ENCODE measurements around the gene SASH1.
"Not testable (repeated sequence)": the region's sequence is repeated elsewhere in the genome, so short reads cannot be mapped to it uniquely, and the experiment has no call there.

The SASH1 gene

DNA sequence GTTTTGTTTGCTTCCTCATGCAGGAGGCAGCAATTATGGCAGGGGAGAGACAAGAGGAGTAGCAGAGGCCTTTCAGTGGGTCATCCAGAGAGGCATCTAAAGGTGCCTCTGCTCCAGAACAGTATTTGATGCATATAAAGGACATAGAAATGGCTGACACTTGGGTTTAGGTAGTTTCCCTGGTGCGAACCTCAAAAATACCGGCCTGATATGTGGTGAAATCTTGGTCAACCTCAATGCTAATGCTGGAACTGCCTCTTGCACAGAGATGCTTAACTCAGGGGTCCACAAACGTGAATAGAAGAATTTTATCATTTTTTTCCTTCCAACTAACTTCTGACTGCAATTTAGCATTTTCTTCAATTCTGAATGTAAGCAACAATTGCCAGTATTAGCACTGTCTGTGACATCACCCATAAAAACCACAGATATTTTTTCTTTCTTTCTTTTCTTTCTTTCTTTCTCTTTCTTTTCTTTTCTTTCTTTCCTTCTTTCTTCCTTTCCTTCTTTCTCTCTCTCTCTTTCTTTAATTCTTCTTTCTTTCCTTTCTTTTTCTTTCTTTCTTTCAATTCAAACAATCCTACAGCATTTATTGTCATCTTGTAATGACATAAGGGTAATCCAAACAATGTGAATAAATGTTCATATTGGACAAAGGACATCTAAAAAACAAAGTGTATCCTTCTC lies 224.2 kb downstream of the SASH1 start:
- no peak for DNase-seq (ENCODE audit: insufficient read length, low spot score)
- FAIRE-seq, result no peak

GRCh38 chr6:148570456-148570855 lies 227.8 kb downstream of the SASH1 start:
- FAIRE-seq (no peak), DNase-seq (ENCODE audit: insufficient read length, low spot score) (no peak)

DNA sequence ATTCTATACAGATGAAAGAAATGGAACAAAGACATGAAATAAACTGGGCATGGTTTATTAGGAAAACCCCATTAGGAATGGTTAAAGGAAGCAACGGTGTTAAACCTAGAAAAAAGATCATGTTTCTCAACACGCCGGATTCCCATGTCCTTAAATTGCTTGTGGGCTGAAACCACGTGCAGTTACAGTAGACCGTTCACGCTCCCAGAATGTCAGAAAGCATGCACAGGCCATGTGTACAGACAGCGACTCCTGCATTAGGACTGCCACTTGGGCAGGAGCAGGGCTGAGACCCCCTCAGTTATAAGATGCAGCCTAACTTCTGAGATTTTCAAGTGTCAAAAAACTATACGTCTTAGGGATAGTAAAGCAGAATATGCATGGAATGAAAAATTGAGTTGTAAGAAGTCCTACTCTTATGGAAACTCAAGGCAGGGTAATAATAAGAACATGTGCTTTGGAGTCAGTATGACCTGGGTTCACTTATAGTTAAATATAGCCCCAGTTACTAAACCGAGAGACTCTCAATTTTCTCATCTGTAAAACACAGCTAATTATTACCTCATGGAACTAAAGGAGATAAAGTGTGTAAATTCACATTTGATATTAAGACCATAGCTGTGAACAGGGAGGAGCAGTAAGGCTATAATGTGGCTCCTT lies 230.2 kb downstream of the SASH1 start:
- DNase-seq (ENCODE audit: insufficient read length, low spot score) (no peak), FAIRE-seq (no peak)

DNA sequence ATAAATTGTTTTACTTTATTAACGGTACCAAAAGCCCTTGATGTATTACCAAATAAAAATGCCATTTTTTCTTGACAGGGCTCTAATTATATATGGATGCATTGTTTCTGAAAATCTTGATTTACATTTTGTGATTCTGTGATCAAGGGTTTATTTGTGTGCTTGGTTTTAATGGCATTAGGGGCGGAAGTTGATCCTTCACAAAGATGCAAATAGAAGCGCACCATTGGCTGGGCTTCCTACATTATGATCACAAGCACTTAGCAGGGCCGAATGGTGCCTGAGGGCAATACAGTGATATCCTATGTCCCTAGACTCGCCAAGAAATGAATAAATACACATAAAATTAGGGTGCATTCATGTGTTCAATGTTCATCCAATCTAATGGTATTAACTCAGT lies 231.3 kb downstream of the SASH1 start:
- FAIRE-seq (no peak), DNase-seq (ENCODE audit: insufficient read length, low spot score) (no peak)

GRCh38 chr6:148577687-148578488 lies 235.2 kb downstream of the SASH1 start:
- DNase-seq (ENCODE audit: insufficient read length, low spot score) (peak; percentile 61), FAIRE-seq (no peak)

DNA sequence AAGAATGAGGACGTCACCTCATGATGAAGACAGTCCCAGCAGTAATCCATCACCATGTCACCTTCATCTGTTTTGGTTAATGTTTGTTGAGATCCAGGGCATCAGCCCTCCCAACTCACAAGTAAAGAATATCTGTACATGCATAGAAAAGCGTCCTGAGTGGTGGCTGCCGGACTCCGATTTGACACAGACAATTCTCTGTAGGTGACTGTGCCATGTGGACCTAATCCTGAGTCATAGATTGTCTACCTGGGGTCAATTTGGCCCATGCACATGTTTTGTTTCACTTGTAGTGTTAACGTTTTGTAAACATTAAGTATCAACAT lies 235.8 kb downstream of the SASH1 start:
- FAIRE-seq, result no peak
- no peak for DNase-seq (ENCODE audit: insufficient read length, low spot score)

GRCh38 chr6:148578837-148579565 lies 236.4 kb downstream of the SASH1 start:
- no peak for DNase-seq (ENCODE audit: insufficient read length, low spot score)
- no peak for FAIRE-seq

DNA sequence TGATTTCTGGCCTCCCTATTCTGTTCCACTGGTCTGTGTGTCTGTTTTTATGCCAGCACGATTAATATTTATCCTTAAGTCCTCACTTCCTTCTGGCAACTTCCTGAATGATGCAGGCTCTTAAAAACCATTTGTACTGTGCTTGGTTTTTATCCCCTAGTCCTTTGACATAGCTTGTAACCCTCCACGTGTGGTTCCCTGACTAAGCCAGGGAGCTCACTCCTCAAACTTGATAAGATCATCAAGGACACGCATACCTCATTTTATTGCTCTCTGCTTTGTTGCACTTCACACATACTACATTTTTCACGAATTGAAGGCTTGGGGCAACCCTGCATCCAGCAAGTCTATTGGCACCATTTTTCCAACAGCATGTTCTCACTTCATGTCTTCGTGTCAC lies 237.8 kb downstream of the SASH1 start:
- FAIRE-seq (no peak), DNase-seq (ENCODE audit: insufficient read length, low spot score) (no peak)

DNA sequence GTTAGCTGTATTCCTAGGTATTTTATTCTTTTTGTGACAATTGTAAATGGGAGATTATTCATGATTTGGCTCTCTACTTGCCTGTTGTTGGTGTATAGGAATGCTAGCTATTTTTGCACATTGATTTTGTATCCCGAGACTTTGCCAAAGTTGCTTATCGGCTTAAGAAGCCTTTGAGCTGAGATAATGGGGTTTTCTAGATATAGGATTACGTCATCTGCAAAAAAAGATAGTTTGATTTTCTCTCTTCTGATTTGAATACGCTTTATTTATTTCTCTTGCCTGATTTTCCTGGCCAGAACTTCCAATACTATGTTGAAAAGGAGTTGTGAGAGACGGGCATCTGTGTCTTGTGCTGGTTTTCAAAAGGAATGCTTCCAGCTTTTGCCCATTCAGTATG lies 241.0 kb downstream of the SASH1 start:
- FAIRE-seq (no peak), DNase-seq (ENCODE audit: insufficient read length, low spot score) (no peak)

GRCh38 chr6:148585641-148586040 lies 243.0 kb downstream of the SASH1 start:
- FAIRE-seq; DNase-seq (ENCODE audit: insufficient read length, low spot score): not testable (repeated sequence)

GRCh38 chr6:148590883-148591282 lies 248.2 kb downstream of the SASH1 start:
- no peak for FAIRE-seq
- no peak for DNase-seq (ENCODE audit: insufficient read length, low spot score)

DNA sequence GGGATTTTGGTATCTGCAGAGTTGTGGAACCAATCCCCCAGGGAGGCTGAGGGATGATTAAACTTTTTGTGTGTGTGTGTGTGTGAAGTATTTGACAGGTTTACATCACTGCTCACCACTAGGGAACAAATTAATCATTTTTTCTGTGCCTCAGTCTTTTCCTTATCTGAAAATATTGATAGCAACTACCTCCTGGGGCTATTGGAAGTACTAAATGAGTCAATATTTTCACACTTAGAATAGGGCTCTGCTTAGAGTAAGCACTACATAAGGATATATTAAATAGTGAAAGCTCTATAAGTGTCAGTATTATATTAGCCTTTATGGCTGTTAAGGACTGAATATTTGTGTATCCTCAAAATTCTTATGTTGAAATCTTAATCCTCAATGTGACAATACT lies 249.0 kb downstream of the SASH1 start:
- FAIRE-seq, result no peak

GRCh38 chr6:148593130-148593812 lies 250.6 kb downstream of the SASH1 start:
- FAIRE-seq (no peak), DNase-seq (ENCODE audit: insufficient read length, low spot score) (no peak)

More for the DNA sequence above, 249.0 kb downstream of the SASH1 start:
- DNase-seq (ENCODE audit: insufficient read length, low spot score), result no peak

GRCh38 chr6:148593813-148594170 lies 251.2 kb downstream of the SASH1 start:
- DNase-seq (ENCODE audit: insufficient read length, low spot score), result no peak
- FAIRE-seq, result no peak

GRCh38 chr6:148595550-148595949 lies 252.9 kb downstream of the SASH1 start:
- no peak for FAIRE-seq
- no peak for DNase-seq (ENCODE audit: insufficient read length, low spot score)

DNA sequence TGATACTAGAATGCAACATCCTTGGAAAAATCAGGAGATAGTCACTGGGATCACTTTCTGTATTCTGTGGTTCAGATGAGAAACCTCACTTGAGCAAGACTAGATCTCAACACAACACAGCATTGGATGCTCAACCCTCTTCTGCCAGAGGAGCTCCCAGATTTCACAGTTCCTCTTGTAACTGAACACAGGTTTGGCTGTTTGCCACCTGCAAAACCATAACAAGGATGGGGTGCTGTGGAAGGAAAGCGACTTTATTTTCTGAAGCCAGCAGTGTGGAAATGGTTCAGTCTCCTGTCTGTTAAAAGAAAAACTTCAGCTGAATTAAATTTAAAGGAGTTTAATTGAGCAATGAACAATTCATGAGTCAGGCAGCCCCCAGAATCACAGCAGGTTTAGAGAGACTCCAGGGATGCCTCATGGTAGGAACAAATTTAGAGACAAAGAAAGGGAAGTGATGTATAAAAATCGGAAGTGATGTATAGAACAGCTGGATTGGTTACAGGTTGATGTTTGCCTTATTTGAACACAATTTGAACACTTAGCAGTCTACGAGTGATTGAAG lies 254.3 kb downstream of the SASH1 start:
- FAIRE-seq, result no peak
- DNase-seq (ENCODE audit: insufficient read length, low spot score), result no peak

GRCh38 chr6:148598724-148599123 lies 256.1 kb downstream of the SASH1 start:
- FAIRE-seq (no peak), DNase-seq (ENCODE audit: insufficient read length, low spot score) (no peak)

DNA sequence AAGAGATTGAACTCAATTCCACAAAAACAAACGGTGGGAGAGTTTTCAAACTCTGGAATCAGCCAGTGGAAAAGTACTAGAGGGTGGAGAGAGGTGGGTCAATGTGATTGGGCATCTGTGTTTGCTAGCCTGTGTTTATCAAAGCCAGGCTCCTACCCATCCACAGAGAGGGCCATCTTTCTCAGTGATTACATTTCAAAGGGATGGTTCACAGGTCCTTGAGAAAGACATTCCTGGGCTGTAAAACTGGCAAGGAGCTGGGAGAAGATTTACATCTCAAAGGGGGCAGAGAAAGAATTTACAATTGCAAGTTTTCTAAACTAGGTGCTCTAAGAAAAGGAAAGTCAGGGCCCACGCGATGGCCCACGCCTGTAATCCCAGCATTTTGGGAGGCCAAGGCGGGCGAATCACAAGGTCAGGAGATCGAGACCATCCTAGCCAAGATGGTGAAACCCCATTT lies 257.4 kb downstream of the SASH1 start:
- DNase-seq (ENCODE audit: insufficient read length, low spot score), result no peak
- no peak for FAIRE-seq
